Endothelial cell of umbilical vein (primary cell): Measurements from ENCODE around the gene S100A7. TPM values are rescaled to one million over a fixed set of nuclear protein-coding genes. Genes with fewer than 3 reads are reported as not detected.

ENCODE experiments used
- BruUV-seq: library from RNA; stranded (reverse); fragments of 400-500 nt; replicated peaks from 2 replicates; lab custom pipeline; 2021; lab: Mats Ljungman, UMichigan
- CTCF ChIA-PET: fragments of 300-600, 350-600 bp; sonication (Branson Sonifier 250); formaldehyde crosslinking; loops from one replicate; lab custom pipeline; 2021; ENCODE audit warnings: antibody characterized with exemption, inconsistent platforms; lab: Charles Lee
- POLR2A ChIA-PET: fragments of 300-600, 350-600 bp; sonication (Branson Sonifier 250); formaldehyde crosslinking; loops from one replicate; lab custom pipeline; 2021; ENCODE audit warnings: antibody characterized with exemption, inconsistent platforms; lab: Charles Lee
- DNase-seq: peaks from one replicate; pipeline ENCODE4 v3.0.0-alpha.2; 2011; ENCODE audit warnings: low read depth, low spot score
- FAIRE-seq: peaks from 2 replicates; lab custom pipeline; 2011; peaks lifted over from hg19 to GRCh38; lab: Jason Lieb, UNC
- H2AFZ ChIP-seq: 2 replicates; pipeline ENCODE4 v1.6.0; 2012; ENCODE audit warnings: low read depth, low read length, control low read depth, inconsistent platforms
- H3K27ac ChIP-seq: 2 replicates; pipeline ENCODE4 v1.5.1; 2011; ENCODE audit warnings: low read depth, mild to moderate bottlenecking, control low read depth, low read length, moderate library complexity; ENCODE audit not compliant: insufficient read depth
- H3K27me3 ChIP-seq, 2 experiments: 2 replicates each; pipeline versions ENCODE4 v1.6.0 to v1.6.1; 2011; ENCODE audit warnings: low read length in 2 of 2, mixed read lengths in 1 of 2; ENCODE audit not compliant: control insufficient read depth in 2 of 2, insufficient read depth in 2 of 2
- H3K36me3 ChIP-seq, 2 experiments: 2 replicates in 1 of 2; 3 replicates in 1 of 2; pipeline ENCODE4 v1.5.1; 2011; ENCODE audit warnings: low read length in 2 of 2, mild to moderate bottlenecking in 1 of 2, moderate library complexity in 1 of 2; ENCODE audit not compliant: control insufficient read depth in 2 of 2, insufficient read depth in 2 of 2; ENCODE audit errors: extremely low read depth in 1 of 2
- H3K4me1 ChIP-seq: 3 replicates; pipeline ENCODE4 v1.5.1; 2011; ENCODE audit warnings: mild to moderate bottlenecking, low read length; ENCODE audit not compliant: control insufficient read depth, insufficient read depth; ENCODE audit errors: extremely low read depth
- H3K4me2 ChIP-seq: 2 replicates; pipeline ENCODE4 v1.6.1; 2011; ENCODE audit warnings: low read length, control low read depth, mixed read lengths; ENCODE audit not compliant: insufficient read depth
- H3K4me3 ChIP-seq, 3 experiments: fragments of 200-600 bp in 1 of 3; sonication (generic), shearing (Covaris generic) in 1 of 3; replicated peaks in 1 of 3; 2 replicates each; pipeline ENCODE4 v1.5.1; 2011 to 2016; ENCODE audit warnings: control low read depth in 3 of 3, low read length in 3 of 3, mild to moderate bottlenecking in 2 of 3, inconsistent platforms in 1 of 3, low read depth in 1 of 3, moderate library complexity in 1 of 3; ENCODE audit not compliant: insufficient read depth in 1 of 3
- H3K79me2 ChIP-seq: 2 replicates; pipeline ENCODE4 v1.6.0; 2012; ENCODE audit warnings: low read length, inconsistent platforms; ENCODE audit not compliant: control insufficient read depth, insufficient read depth
- H3K9ac ChIP-seq: replicated peaks from 2 replicates; pipeline ENCODE3; 2011; ENCODE audit warnings: low read length, control low read depth; ENCODE audit not compliant: insufficient read depth; ENCODE audit errors: extremely low read depth
- H3K9me1 ChIP-seq: replicated peaks from 3 replicates; pipeline ENCODE4 v1.6.0; 2011; ENCODE audit warnings: mild to moderate bottlenecking, low read length; ENCODE audit not compliant: control insufficient read depth, insufficient read depth; ENCODE audit errors: extremely low read depth
- H3K9me3 ChIP-seq: replicated peaks from 2 replicates; pipeline ENCODE4 v1.5.1; 2012; ENCODE audit warnings: low read length, inconsistent platforms; ENCODE audit not compliant: control insufficient read depth, insufficient read depth
- H4K20me1 ChIP-seq: replicated peaks from 2 replicates; pipeline ENCODE3; 2011; ENCODE audit warnings: mild to moderate bottlenecking, low read length; ENCODE audit not compliant: control insufficient read depth, insufficient read depth; ENCODE audit errors: extremely low read depth
- CTCF ChIP-seq, 2 donors: IDR thresholded peaks; 1 replicate in 1 of 2; 2 replicates in 1 of 2; pipeline ENCODE4 v1.5.1; 2011; ENCODE audit warnings: low read length in 2 of 2, mild to moderate bottlenecking in 2 of 2, moderate library complexity in 2 of 2, control low read depth in 1 of 2, inconsistent platforms in 1 of 2, low read depth in 1 of 2; ENCODE audit not compliant: insufficient read depth in 1 of 2; ENCODE audit errors: extremely low read depth in 1 of 2
- EZH2 ChIP-seq: IDR thresholded peaks from 2 replicates; pipeline ENCODE4 v1.6.1; 2012; ENCODE audit warnings: borderline replicate concordance, low read depth, mild to moderate bottlenecking, moderate library complexity, low read length, inconsistent platforms; ENCODE audit not compliant: severe bottlenecking
- FOS ChIP-seq: IDR thresholded peaks from 2 replicates; pipeline ENCODE4 v1.6.1; 2011; ENCODE audit warnings: mild to moderate bottlenecking, low read length, moderate library complexity, borderline replicate concordance; ENCODE audit not compliant: insufficient read depth
- GATA2 ChIP-seq: IDR thresholded peaks from 2 replicates; pipeline ENCODE4 v1.7.0; 2011; ENCODE audit warnings: low read depth, mild to moderate bottlenecking, moderate library complexity, mixed read lengths, low read length; ENCODE audit not compliant: insufficient read length, insufficient read depth
- JUN ChIP-seq: IDR thresholded peaks from 2 replicates; pipeline ENCODE4 v1.6.1; 2011; ENCODE audit warnings: borderline replicate concordance, low read depth; ENCODE audit not compliant: insufficient read length, insufficient read depth
- MYC ChIP-seq: IDR thresholded peaks from one replicate; pipeline ENCODE4 v1.6.1; 2011; ENCODE audit warnings: mild to moderate bottlenecking, low read depth, low read length
- POLR2A ChIP-seq: IDR thresholded peaks from 2 replicates; pipeline ENCODE4 v1.6.1; 2012; ENCODE audit warnings: low read depth, mild to moderate bottlenecking, control low read depth, low read length
- POLR2AphosphoS5 ChIP-seq: IDR thresholded peaks from 2 replicates; pipeline ENCODE4 v1.6.1; 2012; ENCODE audit warnings: low read depth, mild to moderate bottlenecking, control low read depth, low read length, moderate library complexity; ENCODE audit not compliant: insufficient read depth
- dilution Hi-C: fragments of 300-500 bp; cut with MboI; formaldehyde crosslinking; loops from one replicate; pipeline ENCODE4 v1.15.0; 2019; ENCODE audit warnings: low sequenced_read_pairs; ENCODE audit not compliant: extremely low pct_ligation_motif_present
- intact Hi-C: fragments of 100-400 bp; cut with micrococcal nuclease; formaldehyde crosslinking; loops from one replicate; pipeline ENCODE4 v1.10.0; 2022
- polyA plus RNA-seq, 4 experiments: library from polyadenylated mRNA; depleted of rRNA in 3 of 4; stranded (reverse) in 3 of 4; unstranded in 1 of 4; fragments of >200 nt; gene quantifications; 2 replicates each; pipeline versions ENCODE4 v1.2.1 to v1.2.3, GENCODE V29; 2011 to 2012; ENCODE audit warnings: missing spikeins in 1 of 4
- total RNA-seq: library from RNA; stranded (reverse); gene quantifications from 2 replicates; pipeline ENCODE4 v1.2.3, GENCODE V29; 2021
- TF ChIP-seq, protein P1 (sequence below): IDR thresholded peaks from 2 replicates; pipeline ENCODE4 v1.6.1; 2011; ENCODE audit not compliant: insufficient read depth, insufficient read length

Gene S100A7
- total and polyA plus RNA-seq, 2 donors (not counting 3 experiments of a cell fraction or from before 2014, with no cell fraction given): not detected

DNA sequence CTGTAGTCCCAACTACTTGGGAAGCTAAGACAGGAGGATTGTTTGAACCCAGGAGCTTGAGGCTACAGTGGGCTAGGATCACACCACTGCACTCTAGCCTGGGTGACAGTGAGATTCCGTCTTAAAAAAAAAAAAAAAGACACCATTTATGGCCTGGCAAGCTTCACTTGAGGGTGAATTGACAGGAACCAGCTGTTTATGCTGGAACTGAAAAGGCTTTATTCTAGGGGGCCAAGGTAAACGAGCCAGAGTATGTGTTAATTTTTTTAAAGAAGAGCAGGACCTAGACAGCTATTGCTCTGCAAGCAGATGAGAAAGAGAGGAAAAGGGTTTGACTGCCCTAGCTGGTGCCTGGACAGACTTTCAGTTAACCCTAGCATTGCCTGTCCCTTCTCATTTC lies 38.3 kb upstream of the S100A7 start:
- no TSS peak for BruUV-seq
- no peak overlapping the region for H3K9ac ChIP-seq
- no peak overlapping the region for H3K27ac ChIP-seq
- H3K4me1 ChIP-seq: no peaks in the 10 kb centered on the region
- no peaks in the 10 kb centered on the region for H3K36me3 ChIP-seq
- H3K9me1 ChIP-seq: no peaks in the 10 kb centered on the region
- no peak overlapping the region for H2AFZ ChIP-seq
- H3K4me3 ChIP-seq: no peak overlapping the region
- H4K20me1 ChIP-seq: no peaks in the 10 kb centered on the region
- intact Hi-C loops (no loop called here), dilution Hi-C loops (no loop called here)
- TF ChIP-seq CTCF (IDR thresholded peaks at IDR 0.05; ENCODE audit: extremely low read depth in 1 of 2, insufficient read depth in 1 of 2, low read depth in 1 of 2, low read length in 2 of 2) (no peak), MYC (no peak), FOS (no peak), POLR2AphosphoS5 (no peak), EZH2 (no peak), POLR2A (no peak), GATA2 (no peak), JUN (no peak)
- TF ChIP-seq, protein P1, sequence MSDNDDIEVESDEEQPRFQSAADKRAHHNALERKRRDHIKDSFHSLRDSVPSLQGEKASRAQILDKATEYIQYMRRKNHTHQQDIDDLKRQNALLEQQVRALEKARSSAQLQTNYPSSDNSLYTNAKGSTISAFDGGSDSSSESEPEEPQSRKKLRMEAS: no peak
- no peak for DNase-seq
- no peaks in the 10 kb centered on the region for H3K79me2 ChIP-seq
- CTCF ChIA-PET: interaction anchor here (0.7 to 1.5 kb wide), 2 partner anchors 12 to 147 kb away, joined by 3 to 4 read pairs; no protein-coding TSS in a partner anchor
- FAIRE-seq: no peak
- H3K4me2 ChIP-seq: no peak overlapping the region
- peaks cover 3 to 16% of the 10 kb centered on the region in 2 experiments for H3K27me3 ChIP-seq
- H3K9me3 ChIP-seq: no peaks in the 10 kb centered on the region
- POLR2A ChIA-PET: no interaction called here
